GM18951 (cell line): Measurements from ENCODE around the gene PTPN7.

Experiments used
- POLR2A ChIP-seq: IDR thresholded peaks from 4 replicates; pipeline ENCODE4 v1.6.1; 2011; ENCODE audit warnings: mild to moderate bottlenecking; ENCODE audit not compliant: insufficient read length, insufficient read depth; ENCODE audit errors: extremely low read depth
- in situ Hi-C: fragments of 300-500 bp; cut with MboI; formaldehyde crosslinking; loops from one replicate; pipeline ENCODE4 v1.12.0; 2022; ENCODE audit warnings: low sequenced_read_pairs, mixed read lengths, inconsistent platforms; ENCODE audit not compliant: unreplicated experiment

PTPN7 gene

DNA sequence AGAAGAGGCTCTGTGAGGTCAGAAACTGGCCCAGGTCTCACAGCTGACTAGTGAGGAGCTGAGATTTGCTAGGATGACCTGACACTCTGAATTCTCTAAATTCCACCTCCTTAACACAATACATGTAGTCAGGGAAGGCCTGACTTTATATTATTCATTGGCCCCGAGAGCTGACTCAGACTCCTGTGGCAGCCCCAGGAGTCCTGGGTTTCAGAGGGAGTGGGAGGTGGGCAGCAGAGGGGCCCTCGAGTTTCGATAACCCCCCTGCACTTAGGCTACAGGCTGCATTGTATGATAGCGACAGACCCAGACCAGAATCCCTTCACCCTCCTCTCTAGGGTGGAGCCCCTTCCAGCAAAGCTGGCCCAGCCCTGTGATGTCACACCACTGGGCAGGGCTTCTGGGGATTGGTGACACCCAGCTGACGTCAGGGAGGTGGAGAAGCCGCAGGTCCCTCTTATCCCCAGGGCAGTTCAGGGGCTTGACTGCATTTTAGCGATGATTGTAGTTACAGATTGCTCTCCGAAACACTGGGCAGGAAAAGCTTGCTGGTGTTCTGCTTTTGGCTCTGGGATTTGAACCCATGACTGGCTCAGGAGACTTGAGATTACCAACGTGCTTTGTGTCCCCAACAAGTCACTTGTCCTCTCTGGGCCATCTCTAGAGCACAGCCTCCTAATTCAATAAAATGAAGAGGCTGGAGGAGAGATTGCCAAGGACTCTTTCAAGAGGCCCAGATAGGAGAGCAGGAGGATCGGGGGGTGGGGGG, 54.6 kb downstream of the PTPN7 start:
- in situ Hi-C loops: no loop called here
- TF ChIP-seq POLR2A: no peak

GRCh38 chr1:202104073-202104472, 56.3 kb downstream of the PTPN7 start:
- in situ Hi-C loops: no loop called here

DNA sequence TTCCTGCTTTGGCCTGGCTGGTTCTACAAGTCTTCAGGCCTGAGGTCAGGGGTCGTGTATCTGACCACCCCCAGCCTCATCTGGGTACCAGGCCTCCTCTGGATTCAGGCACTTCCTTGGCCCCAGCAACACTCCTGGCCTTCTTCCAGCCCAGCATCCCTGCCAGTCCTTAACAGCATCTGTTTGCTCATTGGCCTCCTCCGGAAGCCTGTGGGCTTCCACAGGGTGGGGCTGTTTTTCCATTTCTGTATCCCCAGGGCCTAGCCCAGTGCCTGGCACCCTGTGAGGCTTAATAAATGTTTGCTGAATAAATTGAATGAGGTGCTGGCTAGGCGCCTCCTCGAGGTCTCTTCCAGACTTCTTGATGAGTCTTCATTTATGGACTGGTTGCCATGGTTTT, 59.2 kb downstream of the PTPN7 start:
- in situ Hi-C loops: no loop called here
- no peak for TF ChIP-seq POLR2A

More at GRCh38 chr1:202104073-202104472, 56.3 kb downstream of the PTPN7 start:
- TF ChIP-seq POLR2A: no peak
